ENCODE data around the gene ZBTB4.

DNA sequence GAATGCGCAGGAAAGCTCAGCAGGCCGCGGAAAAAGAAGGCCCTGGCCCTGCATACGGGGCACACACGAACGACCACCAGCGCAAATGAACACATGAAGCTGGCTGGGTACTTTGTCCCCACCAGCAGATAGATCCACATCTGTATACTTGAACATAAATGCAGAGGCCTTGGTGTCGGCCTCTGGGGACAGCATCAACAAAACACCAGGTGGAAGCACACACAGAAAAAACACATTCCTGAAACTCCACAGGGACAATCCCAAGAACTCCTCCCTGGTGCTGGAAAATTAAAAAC, 606 bp upstream of the ZBTB4 start:
- TF ChIP-seq EZH2phosphoT487 (IDR thresholded peaks at IDR 0.05; ENCODE audit: borderline replicate concordance, low read length) = no peak
- TF ChIP-seq, protein P1, sequence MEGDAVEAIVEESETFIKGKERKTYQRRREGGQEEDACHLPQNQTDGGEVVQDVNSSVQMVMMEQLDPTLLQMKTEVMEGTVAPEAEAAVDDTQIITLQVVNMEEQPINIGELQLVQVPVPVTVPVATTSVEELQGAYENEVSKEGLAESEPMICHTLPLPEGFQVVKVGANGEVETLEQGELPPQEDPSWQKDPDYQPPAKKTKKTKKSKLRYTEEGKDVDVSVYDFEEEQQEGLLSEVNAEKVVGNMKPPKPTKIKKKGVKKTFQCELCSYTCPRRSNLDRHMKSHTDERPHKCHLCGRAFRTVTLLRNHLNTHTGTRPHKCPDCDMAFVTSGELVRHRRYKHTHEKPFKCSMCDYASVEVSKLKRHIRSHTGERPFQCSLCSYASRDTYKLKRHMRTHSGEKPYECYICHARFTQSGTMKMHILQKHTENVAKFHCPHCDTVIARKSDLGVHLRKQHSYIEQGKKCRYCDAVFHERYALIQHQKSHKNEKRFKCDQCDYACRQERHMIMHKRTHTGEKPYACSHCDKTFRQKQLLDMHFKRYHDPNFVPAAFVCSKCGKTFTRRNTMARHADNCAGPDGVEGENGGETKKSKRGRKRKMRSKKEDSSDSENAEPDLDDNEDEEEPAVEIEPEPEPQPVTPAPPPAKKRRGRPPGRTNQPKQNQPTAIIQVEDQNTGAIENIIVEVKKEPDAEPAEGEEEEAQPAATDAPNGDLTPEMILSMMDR (conservative IDR thresholded peaks at IDR 0.05; ENCODE audit: low read depth, low read length) = no peak

Measured in PC-3 (cell line).